HG03139 (cell line): ENCODE results near the gene PTPRQ.

Experiments used
- ATAC-seq: cut with Tn5 transposase; IDR thresholded peaks from one replicate; pipeline ENCODE4 v1.9.1; 2021; ENCODE audit not compliant: unreplicated experiment

The PTPRQ gene

DNA sequence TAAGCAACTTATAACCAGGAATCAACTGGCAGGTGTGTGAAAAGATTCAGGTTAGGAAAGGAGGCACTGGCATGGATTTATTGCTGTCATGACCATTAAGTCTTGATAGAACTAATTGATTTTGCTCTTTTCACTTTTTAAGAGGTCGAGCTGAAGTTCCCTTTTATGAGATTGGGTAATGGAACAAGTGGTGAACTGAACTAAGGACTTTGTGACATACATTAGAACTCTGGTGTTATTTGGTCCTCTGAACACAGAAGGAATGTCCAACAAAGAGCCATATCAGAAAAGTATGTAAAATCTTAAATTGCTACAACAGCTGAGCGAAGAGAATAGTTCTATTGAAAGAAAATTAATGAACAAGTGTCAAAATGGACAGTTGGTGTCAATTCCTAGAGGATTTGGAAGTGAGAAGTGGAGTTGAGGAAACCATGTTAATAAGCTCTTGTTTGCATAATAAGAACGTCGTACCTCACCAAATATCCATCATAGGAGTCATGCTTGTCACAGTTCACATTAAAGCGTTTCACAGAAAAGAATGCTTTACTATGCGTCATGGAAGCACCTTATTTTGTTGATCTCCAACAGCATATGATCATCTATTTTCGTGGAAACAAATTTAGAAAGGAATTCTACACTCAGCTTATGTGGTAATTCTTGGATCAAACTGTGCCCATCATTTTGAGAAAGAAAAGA lies 255.0 kb downstream of the PTPRQ start:
- ATAC-seq, result no peak

DNA sequence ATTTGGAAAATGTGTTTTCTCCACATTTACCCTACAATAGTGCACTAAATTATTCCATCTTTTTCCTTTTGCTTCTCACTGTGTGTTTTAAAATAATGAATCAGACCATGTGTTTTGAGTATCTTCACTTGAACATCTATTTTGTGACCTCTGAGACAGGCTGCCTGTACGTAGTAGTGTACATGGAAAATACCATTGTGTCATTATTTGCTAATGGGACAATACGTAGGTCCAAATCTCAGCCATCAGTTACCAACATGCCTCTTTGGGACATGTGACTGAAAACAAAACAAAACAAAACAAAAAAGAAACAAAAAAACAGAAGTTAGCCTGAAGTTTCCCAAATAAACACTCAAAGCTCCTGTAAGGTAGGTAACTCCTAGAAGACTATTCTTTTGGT lies 256.3 kb downstream of the PTPRQ start:
- ATAC-seq, result no peak

DNA sequence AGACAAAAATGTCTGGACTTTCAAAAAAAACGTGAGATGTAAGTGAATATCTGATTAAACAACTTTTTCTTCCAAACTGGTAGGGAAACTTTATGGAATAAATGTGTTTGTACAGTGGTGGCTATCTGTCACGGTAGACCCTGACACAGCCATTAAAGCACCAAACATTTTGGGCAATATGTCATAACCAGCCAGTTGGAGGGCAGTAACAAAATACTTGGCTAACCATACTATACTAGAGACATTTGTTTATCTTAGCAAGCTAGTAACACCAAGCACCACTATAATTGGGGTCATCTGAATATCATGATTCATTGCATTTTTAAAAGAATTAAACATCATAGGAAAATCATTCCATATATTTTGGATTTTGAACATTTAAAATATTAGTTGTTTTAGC lies 257.4 kb downstream of the PTPRQ start:
- ATAC-seq, result no peak

DNA sequence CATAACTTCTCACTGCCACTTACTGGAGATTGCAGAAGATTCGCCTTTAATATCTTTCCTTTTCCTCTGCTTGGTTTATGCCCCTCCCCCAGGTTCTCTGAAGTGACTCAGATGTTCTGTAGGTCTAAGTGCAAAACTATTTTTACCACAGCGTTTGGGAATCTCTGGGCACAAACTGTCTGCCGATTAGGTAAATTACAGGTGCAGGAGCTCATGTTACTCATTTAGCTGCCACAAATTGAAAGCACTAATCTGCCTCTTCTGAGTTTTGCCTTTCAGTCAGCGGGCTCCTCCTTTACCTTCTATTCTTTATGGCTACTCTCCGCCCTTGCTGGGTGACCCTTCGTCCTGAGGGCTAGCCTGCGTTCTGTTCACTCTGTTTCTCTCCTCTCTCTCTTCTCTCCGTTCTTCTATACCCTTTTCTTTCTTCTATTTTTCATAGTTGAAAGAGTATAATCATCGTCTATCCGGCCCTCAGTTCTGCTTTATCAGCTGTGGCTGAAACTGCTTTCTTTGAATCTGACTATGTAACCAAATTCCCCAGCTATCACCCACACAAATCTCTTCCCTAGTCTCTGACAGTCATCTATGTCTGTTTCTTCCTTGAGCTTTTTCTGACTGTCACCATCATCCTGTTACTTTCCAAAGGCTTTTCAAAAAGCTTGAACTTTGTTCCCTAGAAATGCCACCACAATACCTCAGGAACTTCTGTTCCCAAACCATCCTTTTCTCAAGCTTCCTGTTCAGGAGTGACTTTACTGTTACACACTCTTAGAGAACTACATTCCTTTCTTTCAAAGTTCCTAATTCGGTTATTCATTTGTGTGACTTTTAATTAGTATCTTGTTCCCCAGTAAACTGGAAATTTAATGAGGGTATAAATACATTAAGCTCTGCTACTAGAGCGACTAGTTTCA lies 259.1 kb downstream of the PTPRQ start:
- ATAC-seq, result no peak

DNA sequence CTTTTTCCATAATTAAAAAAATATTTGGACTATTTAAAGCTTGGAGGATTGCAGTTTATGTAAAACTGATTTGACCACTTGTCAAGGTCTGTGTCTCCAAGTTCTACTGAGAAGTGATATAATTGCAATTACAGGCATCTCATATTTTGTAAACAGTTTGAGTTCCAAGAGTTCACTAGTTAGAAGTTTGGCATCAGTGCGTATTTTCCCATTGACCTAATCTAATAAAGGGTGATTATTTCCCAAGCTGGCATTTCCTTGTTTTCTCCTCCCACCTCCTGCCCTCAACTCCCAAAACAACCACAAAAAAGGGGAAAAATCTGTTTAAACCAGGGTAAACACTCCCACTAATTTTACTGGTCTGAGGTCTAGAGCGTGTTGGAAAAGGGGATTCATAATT lies 260.4 kb downstream of the PTPRQ start:
- ATAC-seq, result no peak

DNA sequence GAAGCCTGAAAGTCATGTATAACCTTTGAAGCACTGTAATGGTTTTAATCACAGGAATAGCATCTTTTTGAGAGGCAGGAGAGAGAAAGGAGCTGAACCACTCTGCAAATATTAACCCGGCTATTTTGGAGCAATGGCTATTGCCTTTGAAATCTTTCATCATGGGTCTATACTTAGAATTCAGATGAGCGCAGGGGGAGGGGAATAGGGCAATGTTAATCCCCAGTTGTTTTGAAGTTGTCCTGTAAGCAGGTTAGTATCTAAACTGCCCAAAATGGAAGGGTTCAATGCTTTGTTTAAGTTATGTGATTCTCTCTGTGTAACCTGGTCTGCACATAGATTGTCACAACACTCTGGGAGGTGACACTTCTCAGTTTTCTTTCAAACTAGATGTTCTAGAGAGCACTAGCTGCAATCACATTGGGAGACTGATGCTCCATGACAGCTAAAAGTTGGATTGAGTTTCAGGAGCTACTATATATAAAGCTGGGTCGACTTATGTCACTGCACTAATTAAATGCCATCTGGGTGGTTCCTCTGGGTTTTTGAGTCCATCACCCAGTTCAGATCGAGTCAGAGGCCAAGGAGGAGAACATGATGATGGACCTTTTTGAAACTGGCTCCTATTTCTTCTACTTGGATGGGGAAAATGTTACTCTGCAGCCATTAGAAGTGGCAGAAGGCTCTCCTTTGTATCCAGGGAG lies 263.2 kb downstream of the PTPRQ start, which contains the start of gene MYF6:
Gene MYF6 (plus strand): TSS at position 509 of the 704 bp plus-strand sequence. CDS start 86 bp downstream, at position 595.
- ATAC-seq, result no peak

DNA sequence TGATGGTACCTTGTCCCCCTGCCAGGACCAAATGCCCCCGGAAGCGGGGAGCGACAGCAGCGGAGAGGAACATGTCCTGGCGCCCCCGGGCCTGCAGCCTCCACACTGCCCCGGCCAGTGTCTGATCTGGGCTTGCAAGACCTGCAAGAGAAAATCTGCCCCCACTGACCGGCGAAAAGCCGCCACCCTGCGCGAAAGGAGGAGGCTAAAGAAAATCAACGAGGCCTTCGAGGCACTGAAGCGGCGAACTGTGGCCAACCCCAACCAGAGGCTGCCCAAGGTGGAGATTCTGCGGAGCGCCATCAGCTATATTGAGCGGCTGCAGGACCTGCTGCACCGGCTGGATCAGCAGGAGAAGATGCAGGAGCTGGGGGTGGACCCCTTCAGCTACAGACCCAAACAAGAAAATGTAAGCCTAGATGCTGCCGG lies 263.8 kb downstream of the PTPRQ start:
- ATAC-seq, result no peak

DNA sequence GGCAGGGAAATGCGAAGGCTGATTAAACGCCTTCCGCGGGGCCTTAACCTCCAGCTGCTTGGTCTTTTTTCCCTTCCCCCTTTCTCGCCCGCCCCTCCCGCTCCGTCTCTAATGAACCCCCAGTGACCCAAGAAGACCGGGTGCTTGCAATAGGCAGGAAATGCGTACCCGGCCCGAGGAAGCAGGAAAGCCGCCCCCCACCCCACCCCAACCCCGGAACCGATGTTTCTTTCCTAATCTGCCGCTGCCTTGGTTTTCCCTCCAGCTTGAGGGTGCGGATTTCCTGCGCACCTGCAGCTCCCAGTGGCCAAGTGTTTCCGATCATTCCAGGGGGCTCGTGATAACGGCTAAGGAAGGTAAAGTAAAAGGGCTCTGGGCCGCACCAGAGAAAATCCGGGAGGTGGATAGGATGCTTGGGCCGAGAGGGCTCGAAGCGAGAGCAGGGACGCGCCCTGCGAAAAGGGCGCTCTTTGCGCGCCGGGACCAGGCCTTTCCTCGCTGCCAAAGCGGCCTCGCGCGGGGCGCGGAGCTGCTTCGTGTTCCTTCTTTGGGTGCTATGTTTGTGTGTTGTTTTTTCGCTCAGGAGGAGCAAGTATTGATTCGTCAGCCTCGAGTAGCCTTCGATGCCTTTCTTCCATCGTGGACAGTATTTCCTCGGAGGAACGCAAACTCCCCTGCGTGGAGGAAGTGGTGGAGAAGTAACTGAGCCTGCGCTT lies 264.4 kb downstream of the PTPRQ start:
- no peak for ATAC-seq

DNA sequence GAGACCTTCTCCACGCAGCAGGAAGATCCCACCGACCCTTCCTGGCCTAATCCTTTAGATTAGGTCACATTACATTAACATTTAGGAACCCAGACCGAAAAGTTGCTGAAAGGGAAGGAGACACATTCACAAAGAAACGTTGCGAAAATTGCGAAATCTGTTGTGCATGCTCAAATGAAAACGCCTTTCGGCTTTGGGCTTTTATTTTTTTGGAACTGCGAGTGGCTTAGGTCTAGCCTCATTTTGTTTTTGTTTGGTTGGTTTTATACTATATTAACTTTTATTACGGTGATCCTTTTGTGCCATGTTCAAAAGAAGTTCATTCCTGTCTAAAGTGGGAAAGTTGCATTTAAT lies 264.9 kb downstream of the PTPRQ start:
- ATAC-seq, result no peak

DNA sequence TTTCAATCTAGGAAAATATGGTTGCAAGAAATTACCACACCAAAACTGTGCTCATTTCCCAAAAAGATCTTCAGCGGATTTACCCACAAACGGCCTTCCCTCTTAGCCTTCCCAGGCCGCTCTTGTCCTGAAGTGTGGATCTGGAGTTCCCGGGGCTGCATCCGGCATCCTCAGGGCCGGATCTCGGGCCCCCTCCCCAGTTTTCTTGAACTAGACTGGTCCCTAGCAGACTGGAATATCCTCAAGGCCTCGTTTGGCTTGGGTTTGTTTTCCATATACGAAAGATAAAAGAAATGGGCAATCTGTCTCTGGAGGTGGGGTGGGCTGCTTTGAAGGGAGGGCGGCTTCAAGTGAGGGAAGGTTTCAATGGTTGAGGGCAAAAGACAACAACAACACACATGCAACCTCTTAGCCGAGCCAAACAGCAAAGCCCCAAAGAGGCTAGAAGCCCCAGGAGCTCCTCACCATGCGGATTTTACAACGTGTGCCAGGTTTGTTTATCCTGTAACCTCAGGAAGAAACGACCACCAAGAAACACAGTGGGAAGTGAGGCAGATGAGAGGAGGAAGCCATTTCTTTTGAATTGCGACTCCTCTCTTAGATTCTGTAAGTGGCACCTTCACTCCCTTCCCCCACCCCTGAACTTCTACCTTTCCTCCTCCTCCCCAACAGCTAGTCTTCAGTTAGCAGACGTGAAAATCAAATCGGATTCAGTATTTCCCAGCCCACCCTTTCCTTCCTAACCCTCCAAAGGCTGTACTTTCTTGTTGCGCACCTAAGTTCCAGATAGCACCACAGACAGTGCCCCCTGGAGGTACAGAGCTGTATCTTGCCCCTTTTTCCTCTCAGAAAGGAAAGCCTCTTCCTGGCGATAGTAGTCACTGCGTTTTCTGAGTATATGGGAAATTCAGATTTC lies 266.0 kb downstream of the PTPRQ start:
- ATAC-seq, result peak; percentile 60

DNA sequence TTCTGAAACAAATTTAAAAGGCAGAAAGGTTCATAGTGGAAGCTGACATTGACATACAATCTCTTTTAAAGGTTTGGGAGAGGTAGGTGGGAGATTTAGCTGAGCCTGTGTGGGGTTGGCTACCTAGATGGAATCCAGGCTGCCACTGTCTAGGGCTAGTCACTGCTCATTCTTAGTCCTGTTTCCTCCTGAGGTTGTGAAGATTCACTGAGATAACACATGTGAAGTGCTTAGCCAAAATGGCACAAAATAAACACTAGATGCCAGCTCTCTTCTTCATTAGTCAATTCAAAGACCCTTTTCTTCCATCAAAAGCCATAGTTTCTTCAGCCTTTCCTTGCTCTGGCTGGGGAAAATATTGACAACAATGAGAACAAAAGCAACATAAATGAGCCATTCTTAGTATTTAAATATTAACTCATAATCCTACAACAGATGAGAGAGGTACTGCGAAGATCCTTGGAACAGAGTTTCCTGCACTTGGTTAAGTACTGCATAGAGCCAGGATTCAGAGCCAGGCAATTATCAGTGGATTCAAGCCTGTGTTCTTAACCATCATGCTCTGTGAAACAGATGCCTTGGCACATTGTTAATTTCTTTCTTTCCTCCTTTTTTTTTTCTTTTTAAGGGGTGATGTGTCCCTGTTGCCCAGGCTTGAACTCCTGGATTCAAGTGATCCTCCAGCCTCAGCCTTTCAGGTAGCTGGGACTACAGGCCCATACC lies 266.9 kb downstream of the PTPRQ start:
- peak; percentile 8 for ATAC-seq

DNA sequence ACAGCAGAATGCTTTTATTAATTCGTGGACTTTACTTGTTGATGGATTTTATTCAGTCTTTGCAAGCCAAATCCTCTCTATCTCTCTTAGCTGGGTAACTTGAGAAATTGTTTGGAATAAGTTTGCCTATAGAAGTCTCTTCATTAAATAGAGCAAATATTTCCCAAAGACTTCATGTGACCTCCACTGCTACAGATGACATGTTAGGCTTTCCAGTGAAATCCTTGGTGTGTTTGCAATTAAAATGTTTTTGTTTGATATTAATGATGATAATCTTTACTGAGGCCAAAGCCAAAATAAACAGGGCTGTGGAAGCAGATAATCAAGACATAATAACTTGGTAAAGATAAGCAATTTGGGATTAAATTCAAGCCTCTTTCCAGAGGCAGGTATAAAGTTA lies 267.8 kb downstream of the PTPRQ start:
- ATAC-seq, result no peak

DNA sequence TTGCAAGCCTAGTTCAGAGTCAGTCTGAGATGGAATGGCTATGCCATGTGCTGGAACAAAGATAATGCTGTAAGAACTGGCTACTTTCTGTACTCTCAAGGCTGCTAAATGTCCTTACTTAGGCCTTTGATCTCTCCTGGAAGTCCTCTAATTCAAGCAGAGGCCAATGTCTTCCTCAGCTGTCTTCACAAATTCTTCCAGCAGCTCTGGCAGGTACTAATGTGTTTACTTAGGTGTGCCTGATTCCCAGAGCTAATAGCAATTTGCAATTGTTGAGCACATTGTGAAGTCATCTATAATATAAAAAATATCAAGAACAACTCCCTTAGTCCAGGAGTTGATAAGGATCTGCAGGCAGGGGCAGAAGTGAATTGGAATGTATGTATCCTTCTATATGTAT lies 268.8 kb downstream of the PTPRQ start:
- no peak for ATAC-seq

DNA sequence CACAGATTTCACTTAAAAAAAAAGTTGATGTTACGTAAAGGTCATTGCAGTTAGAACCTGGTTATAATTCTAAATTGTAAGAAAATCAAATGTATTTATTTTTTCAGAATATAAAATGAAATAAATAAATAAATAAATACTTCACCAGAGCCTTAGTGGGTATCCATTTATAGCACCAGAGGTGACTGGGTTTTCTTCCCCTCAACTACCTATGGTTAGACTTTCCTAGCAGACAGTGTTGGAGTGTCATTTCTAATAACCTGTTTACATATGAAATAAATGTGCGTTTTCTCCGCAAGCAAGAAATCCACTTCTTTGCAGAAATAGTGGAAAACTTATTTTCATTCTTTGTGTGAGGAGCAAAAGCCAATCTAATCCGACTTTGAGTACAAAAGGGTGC lies 269.4 kb downstream of the PTPRQ start:
- ATAC-seq, result no peak

DNA sequence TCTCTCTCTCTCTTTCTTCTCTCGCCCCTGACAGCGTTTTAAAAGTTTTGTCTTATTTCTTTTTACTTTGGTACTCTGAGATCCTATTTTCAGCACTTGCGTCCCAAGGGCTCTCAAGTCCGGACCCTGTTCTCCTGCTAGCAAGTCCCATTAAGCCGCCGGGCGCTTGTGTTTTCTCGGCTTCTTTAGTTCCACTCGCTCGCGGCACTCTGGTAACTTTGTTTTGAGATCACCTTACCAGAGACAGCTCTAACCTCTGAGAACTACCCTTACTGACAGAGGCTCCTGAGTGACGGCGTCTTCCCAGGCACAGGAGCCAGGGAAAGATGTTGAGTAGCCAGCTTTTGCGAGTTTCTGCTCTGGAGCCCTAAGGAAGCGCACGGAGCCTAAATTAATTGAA lies 270.0 kb downstream of the PTPRQ start:
- no peak for ATAC-seq

DNA sequence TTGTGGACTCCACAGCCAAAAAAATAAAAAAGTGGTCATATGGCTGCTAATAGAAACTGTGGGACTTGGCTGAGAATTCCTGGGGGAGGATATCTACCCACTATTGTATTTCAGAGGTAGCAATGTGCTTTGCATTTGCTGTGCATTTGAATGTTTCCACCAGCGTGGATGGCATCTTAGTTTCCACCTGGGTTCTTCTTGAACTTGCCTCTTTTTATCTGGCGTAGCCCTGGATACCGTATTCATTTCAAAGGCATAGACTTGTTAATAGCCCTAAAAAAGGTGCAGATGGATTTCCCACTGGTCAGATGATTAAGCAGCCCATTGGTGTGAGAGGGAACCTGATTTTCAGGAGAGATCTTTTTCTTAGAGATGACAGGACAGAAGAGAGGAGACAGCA lies 270.8 kb downstream of the PTPRQ start:
- ATAC-seq, result no peak

DNA sequence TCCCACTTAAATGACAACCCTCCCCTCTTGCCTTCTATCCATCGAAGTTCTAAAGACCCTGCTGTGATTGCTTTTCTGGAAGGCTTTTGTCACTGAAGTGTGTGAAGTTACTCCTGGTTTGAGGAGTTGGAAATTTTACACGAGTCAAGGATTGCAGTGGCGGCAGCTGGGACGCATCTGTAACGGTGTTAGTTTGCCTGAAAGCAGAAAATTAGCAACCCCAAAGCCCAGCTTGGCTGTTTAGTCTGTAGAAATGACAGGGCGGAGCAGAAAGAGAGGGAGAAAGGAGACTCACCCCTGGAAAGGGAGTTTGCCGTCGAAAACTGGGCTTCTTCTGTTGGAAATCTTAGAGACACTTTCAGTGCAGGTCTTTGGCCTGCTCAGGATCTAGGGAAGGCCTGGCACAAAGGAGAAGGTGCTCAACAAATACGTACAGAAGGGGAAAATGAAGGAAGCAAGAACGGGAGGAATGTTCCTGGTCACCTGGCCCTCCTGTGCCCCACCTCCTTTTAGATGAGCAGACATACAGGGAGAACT lies 271.7 kb downstream of the PTPRQ start:
- ATAC-seq, result no peak

DNA sequence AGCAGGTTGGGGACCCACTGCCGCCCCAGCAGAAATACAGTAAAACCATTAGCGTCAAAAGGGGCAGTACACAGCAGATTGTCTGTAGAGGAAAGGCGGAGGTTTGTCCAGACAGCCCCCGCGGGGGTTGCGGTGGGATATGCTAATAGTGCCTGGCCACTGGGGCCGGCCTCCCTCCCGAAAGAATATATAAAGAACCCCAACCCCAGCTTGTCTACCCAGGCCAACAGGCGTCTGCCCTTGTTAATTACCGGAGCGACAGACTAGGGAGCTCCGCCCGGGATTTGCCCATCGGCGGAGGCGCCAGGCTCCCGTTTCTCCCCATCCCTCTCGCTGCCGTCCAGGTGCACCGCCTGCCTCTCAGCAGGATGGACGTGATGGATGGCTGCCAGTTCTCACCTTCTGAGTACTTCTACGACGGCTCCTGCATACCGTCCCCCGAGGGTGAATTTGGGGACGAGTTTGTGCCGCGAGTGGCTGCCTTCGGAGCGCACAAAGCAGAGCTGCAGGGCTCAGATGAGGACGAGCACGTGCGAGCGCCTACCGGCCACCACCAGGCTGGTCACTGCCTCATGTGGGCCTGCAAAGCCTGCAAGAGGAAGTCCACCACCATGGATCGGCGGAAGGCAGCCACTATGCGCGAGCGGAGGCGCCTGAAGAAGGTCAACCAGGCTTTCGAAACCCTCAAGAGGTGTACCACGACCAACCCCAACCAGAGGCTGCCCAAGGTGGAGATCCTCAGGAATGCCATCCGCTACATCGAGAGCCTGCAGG lies 272.8 kb downstream of the PTPRQ start, which contains the start of gene MYF5:
Gene MYF5 (plus strand): TSS at position 217 of the 774 bp plus-strand sequence. CDS start 152 bp downstream, at position 369.
- no peak for ATAC-seq
